T47D (cell line): ENCODE data around the gene ZNF474.

ENCODE experiments used
- DNase-seq, 2 experiments: peaks; one replicate each; pipeline versions ENCODE4 v3.0.0 to v3.0.0-alpha.2; 2011 to 2012; ENCODE audit warnings: low read depth in 1 of 2, low spot score in 1 of 2
- JUND ChIP-seq: IDR thresholded peaks from 2 replicates; pipeline ENCODE4 v1.6.1; 2012; ENCODE audit warnings: low read depth
- in situ Hi-C: cut with HindIII; loops from 2 replicates; pipeline ENCODE4 v1.10.0; 2016; ENCODE audit warnings: low sequenced_read_pairs, low pct_unique_long_range_greater_than_20kb

The ZNF474 gene

DNA sequence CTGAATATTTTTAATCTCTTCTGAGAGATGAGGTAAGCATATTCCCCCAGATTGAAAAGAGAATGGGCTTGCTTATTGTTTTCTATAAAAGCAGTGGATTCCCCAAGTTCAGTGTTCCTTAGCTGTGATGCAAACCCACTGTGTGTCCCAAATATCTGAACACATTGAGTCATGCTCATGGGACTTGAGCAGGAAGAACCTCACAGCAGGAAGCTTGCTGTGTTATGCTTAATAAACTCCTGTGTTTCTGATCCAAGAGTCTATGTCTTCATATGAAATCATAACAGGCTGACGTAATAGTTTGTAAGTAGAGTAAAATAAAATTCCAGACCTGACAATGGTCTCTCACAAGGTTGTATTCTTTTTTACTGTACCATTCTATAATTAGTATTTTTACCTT, 26.5 kb upstream of the ZNF474 start:
- no peak for TF ChIP-seq JUND
- DNase-seq = no peak
- in situ Hi-C loops = no loop called here

DNA sequence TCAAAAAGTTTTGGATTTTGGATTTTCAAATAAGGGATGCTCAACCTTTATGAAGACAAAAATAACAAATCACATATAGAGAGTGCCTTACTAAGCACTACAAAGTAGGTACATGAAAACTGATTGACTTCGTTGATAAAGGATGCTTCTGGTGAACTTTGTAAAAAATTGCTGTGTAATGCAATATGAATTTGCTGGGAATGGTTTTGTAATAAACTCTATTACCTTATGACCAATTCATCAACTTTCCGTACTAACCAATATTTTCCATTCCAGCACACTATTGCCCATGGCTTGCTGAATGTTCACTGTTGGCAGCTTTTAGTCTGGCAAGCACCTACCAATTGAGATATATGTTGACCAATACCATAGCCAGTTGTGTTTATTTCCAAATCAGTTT, 23.4 kb upstream of the ZNF474 start:
- TF ChIP-seq JUND = no peak
- DNase-seq = no peak
- in situ Hi-C loops = no loop called here

DNA sequence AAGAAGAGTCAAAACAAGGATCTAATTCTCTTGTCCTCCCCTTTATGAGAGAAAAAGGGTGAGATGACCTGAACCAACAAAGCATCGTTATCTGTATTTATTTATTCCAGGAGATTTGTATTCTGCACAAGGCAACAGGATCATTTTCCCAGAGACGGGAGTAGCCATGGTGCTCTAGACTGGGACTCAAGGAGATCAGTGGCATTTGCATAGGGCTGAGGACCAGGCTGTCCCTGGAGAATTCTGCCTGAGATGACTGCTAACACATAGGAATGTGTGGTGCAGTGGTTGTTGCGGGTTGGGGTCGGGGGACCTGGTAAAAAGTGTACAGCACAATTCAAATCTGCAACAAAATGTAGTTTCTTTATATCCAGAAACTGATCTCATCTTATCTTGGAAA, 22.3 kb upstream of the ZNF474 start:
- DNase-seq = no peak
- in situ Hi-C loops = no loop called here
- TF ChIP-seq JUND = no peak

DNA sequence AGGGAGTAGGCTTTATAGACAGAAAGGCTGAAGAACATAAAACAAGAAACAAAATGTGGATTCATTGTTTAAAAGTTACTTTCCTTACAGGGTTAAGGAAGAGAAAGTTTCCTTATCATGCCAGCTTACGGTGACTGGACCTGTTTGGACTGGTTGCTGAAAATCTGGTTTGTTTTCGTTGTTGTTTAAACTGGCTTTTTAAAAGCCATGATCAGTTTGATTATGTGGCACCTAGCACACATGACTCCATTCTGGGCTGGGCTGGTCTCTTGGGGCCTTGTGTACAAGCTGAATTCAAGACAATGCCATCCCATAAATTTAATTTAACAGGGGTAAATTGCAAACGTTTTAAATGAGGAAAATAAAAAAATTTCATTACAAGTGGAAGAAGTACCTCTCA, 18.4 kb upstream of the ZNF474 start:
- no peak for TF ChIP-seq JUND
- in situ Hi-C loops = no loop called here
- DNase-seq = no peak

DNA sequence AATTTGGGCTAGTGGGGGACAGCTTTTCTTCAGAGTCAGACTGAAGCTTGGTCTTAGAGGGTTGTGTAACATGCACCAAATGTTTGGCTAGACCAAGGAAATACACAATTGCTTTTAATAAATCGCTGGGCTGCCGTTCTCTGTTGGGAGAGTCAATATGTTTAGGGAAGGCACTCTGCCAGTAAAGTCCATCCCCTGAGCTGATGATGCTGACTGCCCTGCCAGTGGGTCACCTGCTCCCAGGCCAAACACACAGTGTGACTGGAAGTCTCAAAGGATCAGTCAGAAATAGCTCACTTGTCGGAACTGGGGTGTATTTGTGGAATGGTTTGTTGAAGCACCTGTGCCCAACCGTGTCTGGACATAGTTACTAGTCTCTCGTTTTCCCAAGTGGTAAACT, 17.9 kb upstream of the ZNF474 start:
- TF ChIP-seq JUND = no peak
- no peak for DNase-seq
- in situ Hi-C loops = no loop called here

DNA sequence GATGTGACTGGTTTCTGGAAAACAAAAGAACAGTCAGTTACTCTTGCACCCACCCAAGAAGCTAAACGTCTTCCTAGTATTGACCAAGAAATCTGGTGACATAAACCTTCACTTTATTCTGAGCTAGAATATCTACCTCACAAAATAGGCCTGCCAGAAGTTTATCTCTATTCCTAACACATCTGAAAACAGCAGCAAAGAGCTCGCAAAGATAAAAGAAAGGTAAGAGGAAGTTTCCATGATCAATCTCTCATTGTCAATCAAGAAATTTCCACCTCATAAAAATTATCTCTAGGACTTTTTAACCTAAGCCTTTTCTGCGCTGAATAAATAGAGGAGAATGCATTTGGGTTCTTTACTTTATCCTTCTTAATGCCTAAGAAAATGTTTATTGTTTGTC, 17.3 kb upstream of the ZNF474 start:
- TF ChIP-seq JUND = no peak
- in situ Hi-C loops = no loop called here
- DNase-seq = no peak

DNA sequence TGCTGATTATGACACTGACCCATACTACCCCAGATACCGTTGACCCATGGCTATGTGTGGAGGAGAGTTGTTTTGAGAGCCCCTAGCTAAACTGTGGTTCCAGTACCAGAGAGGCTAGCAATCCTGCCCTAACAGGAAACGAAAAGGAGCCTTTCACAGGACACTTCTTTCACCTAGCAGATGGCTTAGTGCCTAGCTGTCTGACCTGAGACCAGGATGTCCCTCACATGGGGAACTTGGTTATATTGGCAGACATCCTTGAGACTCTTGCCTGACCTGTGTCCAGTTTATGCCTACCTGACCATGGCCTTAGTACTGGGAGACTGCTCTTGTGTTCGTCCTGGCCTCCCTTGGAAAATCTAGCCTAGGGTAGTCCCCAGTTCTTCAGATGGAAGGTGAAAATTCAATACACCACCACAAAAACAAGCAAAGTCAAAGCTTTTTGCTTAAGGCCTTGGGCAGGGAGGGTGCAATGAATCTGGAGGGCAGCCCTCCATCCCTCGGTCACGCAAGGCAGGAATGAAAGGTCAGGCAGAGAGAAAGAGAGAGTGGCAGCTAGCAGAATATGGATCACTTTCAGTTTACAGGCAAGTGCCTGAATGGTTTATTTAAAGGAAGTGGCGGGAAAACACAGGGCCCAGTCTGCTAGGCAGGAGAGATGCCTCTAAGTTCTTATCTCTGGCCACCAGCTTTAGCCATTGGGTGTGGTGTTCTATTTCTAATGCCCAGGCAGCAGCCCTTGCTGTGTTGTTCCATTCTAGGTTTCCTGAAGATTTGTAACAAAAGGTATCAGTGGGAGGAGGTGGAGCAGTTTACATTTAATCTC, 16.4 kb upstream of the ZNF474 start:
- in situ Hi-C loops = no loop called here
- no peak for TF ChIP-seq JUND
- DNase-seq = no peak

DNA sequence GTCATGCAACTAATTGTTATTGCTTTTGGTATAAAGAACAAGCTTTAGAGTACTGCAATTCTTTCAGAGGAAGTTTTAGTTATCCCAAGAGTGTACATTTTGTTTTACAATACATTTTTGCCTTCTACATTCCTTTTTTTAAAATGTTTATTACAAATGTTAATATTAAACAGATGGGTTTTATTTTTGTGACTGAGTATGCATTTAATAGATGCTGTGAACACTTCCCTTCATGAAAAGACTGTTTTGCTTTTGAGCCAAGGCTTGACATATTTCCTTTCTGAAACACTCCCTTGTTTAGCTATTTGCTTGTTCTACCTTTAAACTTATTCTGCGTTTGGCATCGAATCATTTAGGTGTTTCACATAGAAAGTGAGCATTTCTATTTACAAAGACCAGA, 14.8 kb upstream of the ZNF474 start:
- TF ChIP-seq JUND = no peak
- in situ Hi-C loops = no loop called here
- DNase-seq = no peak

DNA sequence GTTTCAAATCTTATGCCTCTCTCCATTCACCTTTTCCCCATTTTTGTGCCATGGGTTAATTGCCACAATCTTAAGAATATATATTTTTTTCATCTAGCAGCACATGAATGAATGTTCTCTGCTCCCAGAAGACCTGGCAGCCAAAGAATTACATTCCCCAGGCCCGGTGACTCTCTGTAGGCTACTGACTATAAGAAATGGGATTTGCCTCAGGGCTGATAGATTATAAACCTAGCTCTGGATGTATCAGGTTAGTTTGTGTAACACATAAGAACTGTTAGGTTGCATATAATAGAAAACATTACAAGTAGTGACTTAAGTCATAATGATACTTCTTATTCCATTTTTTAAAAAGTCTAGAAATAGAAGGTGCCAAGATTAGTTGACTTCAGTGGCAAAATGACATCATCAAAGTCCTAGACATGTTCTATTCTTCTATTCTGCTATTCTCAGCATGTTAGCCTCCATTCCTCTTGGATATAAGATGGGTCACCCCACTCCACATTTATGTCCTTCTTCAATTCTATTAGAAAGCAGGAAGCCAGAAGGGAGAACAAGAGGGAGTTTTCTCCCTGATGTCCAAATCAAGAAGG, 10.9 kb upstream of the ZNF474 start:
- no peak for DNase-seq
- no peak for TF ChIP-seq JUND
- in situ Hi-C loops = no loop called here

DNA sequence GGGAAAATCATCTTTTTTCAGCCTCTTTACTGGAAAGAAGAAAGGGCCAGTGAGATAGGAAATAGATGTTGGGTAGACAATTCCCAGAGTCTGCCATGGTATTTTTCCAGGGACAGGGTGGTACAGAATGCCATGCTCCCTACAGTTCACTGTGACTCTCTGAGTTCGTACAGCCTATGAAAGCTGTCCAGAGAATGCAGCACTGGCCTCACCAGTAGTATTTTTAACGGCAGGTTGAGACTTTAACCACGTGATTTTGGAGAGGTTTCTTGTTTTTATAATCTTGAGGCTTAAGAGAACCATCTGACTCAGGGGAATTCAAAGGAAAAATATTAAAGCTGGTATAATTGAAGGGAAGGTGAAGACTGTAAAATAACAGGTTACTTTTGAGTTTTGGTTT, 10.1 kb upstream of the ZNF474 start:
- in situ Hi-C loops = no loop called here
- TF ChIP-seq JUND = no peak
- DNase-seq = no peak

DNA sequence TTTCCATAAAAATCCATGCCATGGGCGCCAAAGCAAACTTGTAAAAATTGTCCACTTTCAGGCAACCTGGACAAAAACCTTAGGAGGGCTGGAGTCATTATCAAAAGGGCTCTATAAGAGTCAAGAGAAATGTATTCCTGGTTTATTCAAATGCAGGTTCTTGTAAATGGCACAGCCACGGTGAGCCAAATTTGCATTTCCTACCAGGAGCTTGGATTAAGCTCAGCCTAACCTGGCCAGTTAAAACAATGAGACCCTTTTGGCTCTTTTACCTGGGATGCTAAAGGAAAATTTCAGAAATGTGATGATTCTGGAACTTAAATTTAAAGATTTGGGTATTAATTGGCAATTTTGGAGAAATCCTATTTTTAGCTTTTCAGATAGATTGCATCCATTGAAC, 8.9 kb upstream of the ZNF474 start:
- in situ Hi-C loops = no loop called here
- TF ChIP-seq JUND = no peak
- no peak for DNase-seq

DNA sequence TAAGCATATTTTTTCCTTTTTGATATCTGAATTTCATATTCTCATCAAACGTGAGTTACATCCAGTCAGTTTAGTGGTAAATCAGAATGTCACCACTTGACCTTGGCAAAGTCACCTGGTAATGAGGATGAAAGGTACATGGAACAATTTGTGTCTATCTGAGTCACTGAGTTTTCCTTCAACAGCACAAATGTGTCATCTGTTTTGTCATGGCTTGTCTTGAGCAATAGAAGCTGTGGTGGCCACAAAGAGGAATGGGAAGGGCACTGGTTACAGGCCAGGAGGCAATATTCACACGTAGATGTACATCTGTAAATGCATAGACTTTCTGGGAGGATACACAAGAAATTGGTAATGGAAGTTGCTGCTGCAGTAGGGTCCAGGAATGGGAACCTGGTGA, 8.4 kb upstream of the ZNF474 start:
- no peak for TF ChIP-seq JUND
- in situ Hi-C loops = no loop called here
- DNase-seq = no peak

DNA sequence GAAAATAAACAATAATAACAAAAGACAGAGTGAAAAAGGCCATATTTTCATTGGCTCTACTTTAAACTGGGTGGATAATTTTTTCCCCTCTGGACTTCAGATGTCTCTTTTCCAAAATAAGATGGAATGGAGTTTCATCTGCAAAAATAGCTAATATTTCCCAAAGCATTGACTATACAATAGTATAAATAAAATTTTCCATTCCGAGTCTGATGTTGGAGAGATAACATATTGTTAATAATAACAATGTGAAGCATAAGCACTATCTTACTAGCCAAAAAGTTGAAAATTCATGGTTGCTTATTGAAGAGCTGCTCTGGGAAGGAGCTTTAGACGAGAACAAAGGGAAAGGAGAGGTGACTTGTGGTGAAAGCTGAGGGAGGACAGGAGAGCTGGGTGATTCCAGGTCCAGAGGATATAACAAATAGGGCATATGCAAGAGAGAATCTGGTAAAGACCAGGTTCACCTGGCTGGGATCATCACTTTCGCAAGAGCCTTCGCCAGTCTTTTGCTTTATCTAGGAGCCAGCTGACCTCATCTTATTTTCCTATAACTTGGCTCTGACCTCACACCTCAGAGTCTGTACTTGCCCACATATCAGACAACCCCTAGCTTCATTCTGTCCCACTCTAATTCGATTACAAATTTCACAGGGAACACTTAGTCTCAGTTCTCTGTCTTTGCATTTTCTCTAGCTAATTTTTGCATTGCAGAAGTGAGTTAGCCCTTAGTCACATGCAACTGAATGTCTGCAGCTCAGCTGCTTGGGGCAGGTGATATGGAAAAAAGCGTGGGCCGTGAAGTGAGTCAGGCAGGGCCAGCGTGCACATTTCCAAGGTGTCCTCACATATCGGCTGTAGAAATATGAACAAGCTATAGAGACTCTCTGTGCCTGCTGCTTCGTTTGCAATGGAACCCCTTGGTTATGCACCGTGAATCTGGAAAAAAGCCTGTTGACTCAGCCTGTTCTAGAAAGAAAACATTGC, 7.6 kb upstream of the ZNF474 start:
- DNase-seq = no peak
- in situ Hi-C loops = no loop called here
- TF ChIP-seq JUND = no peak
